HG03039 (cell line): ENCODE data around the gene GABRA4.

Experiments used
- ATAC-seq: cut with Tn5 transposase; IDR thresholded peaks from one replicate; pipeline ENCODE4 v1.9.1; 2021; ENCODE audit warnings: mild to moderate bottlenecking, moderate library complexity; ENCODE audit not compliant: unreplicated experiment

The GABRA4 gene

GRCh38 chr4:46931981-46932380, 61.4 kb downstream of the GABRA4 start:
- ATAC-seq = peak; percentile 78

GRCh38 chr4:46930891-46931290, 62.5 kb downstream of the GABRA4 start:
- no peak for ATAC-seq

- ATAC-seq = no peak
These were observed 66.2 kb downstream of the GABRA4 start for GRCh38 chr4:46927201-46927600.

- ATAC-seq = no peak
These were observed 68.4 kb downstream of the GABRA4 start for GRCh38 chr4:46924789-46925529.

- no peak for ATAC-seq
These were observed 71.2 kb downstream of the GABRA4 start for GRCh38 chr4:46922205-46922604.

- no peak for ATAC-seq
These were observed 84.3 kb downstream of the GABRA4 start, which contains the start of gene COX7B2 for GRCh38 chr4:46909078-46909477. Gene COX7B2, minus strand, starts transcription at chr4:46909245. Its CDS starts 174,053 bp downstream, at chr4:46735192.

- no peak for ATAC-seq
These were observed 85.2 kb downstream of the GABRA4 start for GRCh38 chr4:46908148-46908547.

GRCh38 chr4:46900082-46900481, 93.3 kb downstream of the GABRA4 start:
- ATAC-seq = no peak

- no peak for ATAC-seq
These were observed 98.6 kb downstream of the GABRA4 start for GRCh38 chr4:46894826-46895225.

- ATAC-seq = no peak
These were observed 103.3 kb downstream of the GABRA4 start for GRCh38 chr4:46890056-46890455.

- ATAC-seq = no peak
These were observed 104.0 kb downstream of the GABRA4 start for GRCh38 chr4:46889410-46889809.

- ATAC-seq = no peak
These were observed 106.7 kb downstream of the GABRA4 start for GRCh38 chr4:46886711-46887110.

GRCh38 chr4:46878641-46879040, 114.7 kb downstream of the GABRA4 start:
- ATAC-seq = no peak

GRCh38 chr4:46874811-46875210, 118.6 kb downstream of the GABRA4 start:
- ATAC-seq = no peak

- no peak for ATAC-seq
These were observed 123.0 kb downstream of the GABRA4 start for GRCh38 chr4:46870411-46870810.
